Keratinocyte (primary cell): ENCODE measurements around the gene FOXK1.

Source experiments
- CTCF ChIP-seq, 3 experiments: IDR thresholded peaks in 1 of 3; conservative IDR thresholded peaks in 1 of 3; optimal IDR thresholded peaks in 1 of 3; 2 replicates in 2 of 3; 3 replicates in 1 of 3; pipeline versions ENCODE3 to v1.5.1; 2011; ENCODE audit warnings: low read length in 3 of 3, mild to moderate bottlenecking in 3 of 3, moderate library complexity in 2 of 3, control low read depth in 1 of 3, inconsistent platforms in 1 of 3; ENCODE audit not compliant: insufficient read depth in 2 of 3; ENCODE audit errors: extremely low read depth in 1 of 3
- EZH2 ChIP-seq: IDR thresholded peaks from one replicate; pipeline ENCODE4 v1.6.1; 2012; ENCODE audit warnings: inconsistent platforms, mild to moderate bottlenecking, low read length, moderate library complexity

- TF ChIP-seq CTCF (optimal IDR thresholded peaks at IDR 0.05 in 1 of 3, IDR thresholded peaks at IDR 0.05 in 1 of 3, conservative IDR thresholded peaks at IDR 0.05 in 1 of 3; ENCODE audit: extremely low read depth in 1 of 3, insufficient read depth in 2 of 3, low read length in 3 of 3) (peak in 1 of 3 experiments; percentile 15), EZH2 (no peak)
Measured at GRCh38 chr7:4681886-4682620, at the start of gene FOXK1.
